IPS-18a (cell line): Measurements from ENCODE around the gene MLKL.

Experiments used
- H3K27ac ChIP-seq: one replicate; pipeline ENCODE4 v1.5.1; 2013; ENCODE audit warnings: low read length
- H3K27me3 ChIP-seq: one replicate; pipeline ENCODE4 v1.6.1; 2013; ENCODE audit warnings: mild to moderate bottlenecking, low read length; ENCODE audit not compliant: control insufficient read depth, insufficient read depth
- H3K36me3 ChIP-seq: one replicate; pipeline ENCODE4 v1.6.1; 2013; ENCODE audit warnings: low read depth, low read length; ENCODE audit not compliant: control insufficient read depth
- H3K4me1 ChIP-seq: one replicate; pipeline ENCODE4 v1.6.1; 2013; ENCODE audit warnings: low read depth, low read length; ENCODE audit not compliant: control insufficient read depth
- H3K4me3 ChIP-seq: one replicate; pipeline ENCODE4 v1.5.1; 2013; ENCODE audit warnings: low read length
- H3K9ac ChIP-seq: one replicate; pipeline ENCODE4 v1.6.1; 2013; ENCODE audit warnings: mild to moderate bottlenecking, low read length, moderate library complexity
- H3K9me3 ChIP-seq: one replicate; pipeline ENCODE4 v1.6.1; 2013; ENCODE audit warnings: low read depth, low read length; ENCODE audit not compliant: control insufficient read depth

Gene MLKL

GRCh38 chr16:74740795-74741304 lies 40.2 kb upstream of the MLKL start:
- peaks cover 11% of the 10 kb centered on the region for H3K4me1 ChIP-seq
- no peaks in the 10 kb centered on the region for H3K9me3 ChIP-seq
- no peaks in the 10 kb centered on the region for H3K36me3 ChIP-seq
- no peak overlapping the region for H3K4me3 ChIP-seq
- no peak overlapping the region for H3K9ac ChIP-seq
- H3K27me3 ChIP-seq = no peaks in the 10 kb centered on the region
- H3K27ac ChIP-seq = no peak overlapping the region

GRCh38 chr16:74739275-74739674 lies 38.6 kb upstream of the MLKL start:
- no peaks in the 10 kb centered on the region for H3K27me3 ChIP-seq
- no peaks in the 10 kb centered on the region for H3K9me3 ChIP-seq
- no peak overlapping the region for H3K4me3 ChIP-seq
- no peak overlapping the region for H3K9ac ChIP-seq
- no peaks in the 10 kb centered on the region for H3K36me3 ChIP-seq
- H3K27ac ChIP-seq = no peak overlapping the region
- H3K4me1 ChIP-seq = peaks cover 20% of the 10 kb centered on the region

DNA sequence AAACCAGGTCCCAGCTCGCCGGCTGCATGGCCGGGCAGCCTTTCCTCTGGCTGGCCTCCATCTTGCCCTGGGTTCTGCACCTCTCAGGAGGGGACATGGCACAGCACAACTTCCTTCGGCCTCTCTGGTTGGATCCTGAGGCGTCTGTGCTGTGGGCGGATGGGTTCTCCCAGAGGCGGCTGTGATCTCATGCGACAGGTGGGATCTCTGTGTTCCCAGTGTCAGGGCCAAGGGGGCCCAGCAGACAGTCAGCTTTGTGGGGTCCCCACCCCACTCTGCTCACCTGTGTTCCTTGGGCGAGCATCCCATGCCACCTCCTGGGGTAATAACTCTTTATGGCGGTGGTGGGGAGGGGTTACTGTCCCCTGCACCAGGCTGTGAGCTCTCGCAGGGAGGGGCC lies 38.2 kb upstream of the MLKL start:
- H3K9me3 ChIP-seq = no peaks in the 10 kb centered on the region
- H3K36me3 ChIP-seq = no peaks in the 10 kb centered on the region
- no peak overlapping the region for H3K9ac ChIP-seq
- no peaks in the 10 kb centered on the region for H3K27me3 ChIP-seq
- peaks cover 25% of the 10 kb centered on the region for H3K4me1 ChIP-seq
- no peak overlapping the region for H3K4me3 ChIP-seq
- no peak overlapping the region for H3K27ac ChIP-seq

GRCh38 chr16:74738113-74738541 lies 37.5 kb upstream of the MLKL start:
- H3K4me3 ChIP-seq = no peak overlapping the region
- no peak overlapping the region for H3K27ac ChIP-seq
- peaks cover 24% of the 10 kb centered on the region for H3K4me1 ChIP-seq

GRCh38 chr16:74737521-74737920 lies 36.9 kb upstream of the MLKL start:
- Histone ChIP-seq H3K27me3 (no peaks in the 10 kb centered on the region), H3K9ac (no peak overlapping the region), H3K36me3 (no peaks in the 10 kb centered on the region), H3K4me1 (peaks cover 22% of the 10 kb centered on the region), H3K27ac (no peak overlapping the region), H3K9me3 (no peaks in the 10 kb centered on the region), H3K4me3 (no peak overlapping the region)

More at GRCh38 chr16:74738113-74738541, 37.5 kb upstream of the MLKL start:
- no peaks in the 10 kb centered on the region for H3K9me3 ChIP-seq
- H3K9ac ChIP-seq = no peak overlapping the region
- no peaks in the 10 kb centered on the region for H3K27me3 ChIP-seq
- H3K36me3 ChIP-seq = no peaks in the 10 kb centered on the region

DNA sequence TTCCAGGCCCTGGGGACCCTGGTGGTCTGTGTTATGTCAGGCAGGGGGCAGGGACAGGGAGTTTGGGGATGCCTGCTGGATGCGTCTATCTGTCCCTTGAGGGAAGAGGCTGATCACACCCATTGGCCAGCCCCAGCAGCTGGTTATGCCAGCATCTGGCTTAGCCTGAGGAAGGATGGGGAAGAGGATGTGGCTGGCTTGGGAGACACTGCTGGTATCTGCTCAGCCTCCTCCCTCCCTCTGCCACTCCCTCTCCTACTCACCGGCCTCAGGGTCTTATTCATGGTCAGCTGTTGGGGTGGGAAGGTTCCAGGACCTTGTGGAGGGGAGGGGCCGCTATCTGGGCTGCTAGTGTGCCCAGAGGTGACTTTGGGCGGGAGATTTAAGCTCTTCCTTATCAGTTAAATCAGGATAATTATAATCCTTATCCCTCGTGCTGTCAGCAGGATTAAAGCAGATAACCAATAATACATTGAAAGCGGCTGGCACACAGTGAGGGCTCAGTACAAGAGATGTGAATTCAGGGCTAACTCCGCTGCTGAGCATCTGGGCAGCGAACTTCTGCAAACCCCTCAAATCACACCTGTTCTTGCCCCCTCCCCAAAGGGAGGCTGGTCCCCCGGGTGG lies 36.0 kb upstream of the MLKL start:
- no peaks in the 10 kb centered on the region for H3K36me3 ChIP-seq
- H3K9ac ChIP-seq = no peak overlapping the region

DNA sequence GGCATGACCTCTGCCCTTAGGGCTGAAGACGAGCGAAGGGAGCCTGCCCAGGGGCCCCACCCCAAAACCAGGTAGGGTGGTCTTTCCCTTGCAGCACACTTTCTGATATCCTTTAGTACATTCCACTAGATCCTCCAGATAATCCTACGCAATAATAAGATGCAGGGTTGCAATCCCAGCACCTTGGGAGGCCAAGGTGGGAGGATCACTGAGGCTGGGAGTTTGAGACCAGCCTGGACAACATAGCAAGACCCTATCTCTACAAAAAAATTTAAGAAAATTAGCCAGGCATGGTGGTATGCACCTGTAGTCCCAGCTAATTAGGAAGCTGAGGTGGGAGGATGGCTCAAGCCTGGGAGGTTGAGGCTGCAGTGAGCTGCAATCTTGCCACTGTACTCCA lies 34.9 kb upstream of the MLKL start:
- peaks cover 22% of the 10 kb centered on the region for H3K4me1 ChIP-seq
- no peak overlapping the region for H3K9ac ChIP-seq
- H3K9me3 ChIP-seq = no peaks in the 10 kb centered on the region
- no peaks in the 10 kb centered on the region for H3K27me3 ChIP-seq
- H3K27ac ChIP-seq = no peak overlapping the region
- no peaks in the 10 kb centered on the region for H3K36me3 ChIP-seq
- no peak overlapping the region for H3K4me3 ChIP-seq

More for the DNA sequence above, 36.0 kb upstream of the MLKL start:
- no peak overlapping the region for H3K4me3 ChIP-seq
- H3K27me3 ChIP-seq = no peaks in the 10 kb centered on the region
- no peaks in the 10 kb centered on the region for H3K9me3 ChIP-seq
- peaks cover 22% of the 10 kb centered on the region for H3K4me1 ChIP-seq
- H3K27ac ChIP-seq = no peak overlapping the region

DNA sequence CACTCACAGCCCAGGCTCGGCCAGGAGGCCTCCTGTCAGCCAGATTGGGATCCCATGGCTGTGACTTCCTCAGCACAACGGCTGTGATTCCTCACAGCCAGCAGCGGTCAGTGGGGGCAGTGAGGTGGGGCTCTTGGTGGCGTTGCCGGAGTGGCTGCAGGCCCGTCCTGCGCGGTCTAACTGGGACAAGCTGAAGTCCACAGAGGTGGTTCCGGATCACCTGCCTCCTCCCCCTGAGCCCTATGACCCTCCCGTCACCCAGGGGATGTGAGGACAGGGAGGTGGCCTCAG lies 34.4 kb upstream of the MLKL start:
- no peak overlapping the region for H3K27ac ChIP-seq
- H3K4me1 ChIP-seq = peaks cover 26% of the 10 kb centered on the region
- H3K4me3 ChIP-seq = no peak overlapping the region
- H3K9ac ChIP-seq = no peak overlapping the region
- no peaks in the 10 kb centered on the region for H3K27me3 ChIP-seq
- no peaks in the 10 kb centered on the region for H3K36me3 ChIP-seq
- no peaks in the 10 kb centered on the region for H3K9me3 ChIP-seq

- Histone ChIP-seq H3K4me1 (peaks cover 29% of the 10 kb centered on the region), H3K9me3 (no peaks in the 10 kb centered on the region), H3K36me3 (no peaks in the 10 kb centered on the region), H3K27ac (no peak overlapping the region), H3K9ac (no peak overlapping the region), H3K27me3 (no peaks in the 10 kb centered on the region), H3K4me3 (no peak overlapping the region)
Observed at GRCh38 chr16:74734361-74735161, 33.9 kb upstream of the MLKL start.

DNA sequence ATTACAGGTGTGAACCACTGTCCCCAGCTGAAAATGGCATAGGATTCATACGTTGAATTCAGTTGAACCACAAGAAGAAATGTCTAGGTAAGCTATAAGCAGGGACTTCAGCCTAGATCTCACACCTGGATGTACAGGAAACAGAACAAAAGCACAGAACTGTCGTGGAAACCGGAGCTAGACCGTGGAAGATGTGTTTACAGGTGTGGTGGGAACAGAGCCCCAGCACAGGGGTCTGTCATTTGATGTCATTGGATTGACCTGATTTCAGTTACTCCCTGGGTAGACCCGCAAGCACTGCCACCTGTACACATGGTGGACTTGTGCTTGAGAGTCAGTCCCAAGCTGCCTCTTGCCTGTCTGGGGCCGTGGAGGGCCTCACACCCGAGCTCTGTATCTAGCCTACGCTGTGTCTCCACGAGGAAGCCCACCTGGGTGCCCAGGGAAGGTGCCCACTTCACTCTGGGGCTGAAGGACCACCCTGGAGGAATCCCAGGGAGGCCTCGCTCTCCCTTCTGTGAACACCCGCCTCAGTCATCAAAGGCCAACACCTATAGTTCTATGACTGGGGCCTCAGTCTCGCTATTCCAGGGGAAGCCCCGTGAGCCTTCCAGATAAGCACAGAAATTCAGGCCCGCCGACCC lies 32.2 kb upstream of the MLKL start:
- no peak overlapping the region for H3K27ac ChIP-seq
- H3K4me1 ChIP-seq = peaks cover 28% of the 10 kb centered on the region
- H3K36me3 ChIP-seq = no peaks in the 10 kb centered on the region
- H3K27me3 ChIP-seq = no peaks in the 10 kb centered on the region
- H3K9me3 ChIP-seq = no peaks in the 10 kb centered on the region
- no peak overlapping the region for H3K4me3 ChIP-seq
- no peak overlapping the region for H3K9ac ChIP-seq

GRCh38 chr16:74731853-74732477 lies 31.3 kb upstream of the MLKL start:
- Histone ChIP-seq H3K9me3 (no peaks in the 10 kb centered on the region), H3K4me1 (peaks cover 24% of the 10 kb centered on the region), H3K27me3 (no peaks in the 10 kb centered on the region), H3K36me3 (no peaks in the 10 kb centered on the region), H3K9ac (no peak overlapping the region), H3K27ac (no peak overlapping the region), H3K4me3 (no peak overlapping the region)
